Measurements from ENCODE around the gene SLC13A5.

- TF ChIP-seq FOXP2 (optimal IDR thresholded peaks at IDR 0.05; ENCODE audit: control extremely low read depth, extremely low read length, insufficient read depth) (no peak), EZH2 (IDR thresholded peaks at IDR 0.05) (no peak), POLR2AphosphoS5 (IDR thresholded peaks at IDR 0.05; ENCODE audit: borderline replicate concordance, low read depth, low read length) (no peak)
Measured at GRCh38 chr17:6699997-6700947, 12.9 kb downstream of the SLC13A5 start.
